ENCODE measurements around the gene ACBD6.

Gene ACBD6

GRCh38 chr1:180534214-180534613 is 31.8 kb upstream of the ACBD6 start:
- ATAC-seq (ENCODE audit: low read depth) (no peak), DNase-seq (ENCODE audit: low spot score) (no peak)
- peaks cover 15% of the 10 kb centered on the region for H3K4me1 ChIP-seq (ENCODE audit: insufficient read depth, poor library complexity, severe bottlenecking)
- no peak overlapping the region for H3K4me3 ChIP-seq (ENCODE audit: severe bottlenecking)
- no peak for TF ChIP-seq CTCF (IDR thresholded peaks at IDR 0.05; ENCODE audit: poor library complexity, severe bottlenecking)
- no peaks in the 10 kb centered on the region for H3K27me3 ChIP-seq (ENCODE audit: insufficient read depth, poor library complexity, severe bottlenecking)
- H3K36me3 ChIP-seq (ENCODE audit: low read depth) = no peaks in the 10 kb centered on the region
- no peaks in the 10 kb centered on the region for H3K9me3 ChIP-seq (ENCODE audit: severe bottlenecking)
- H3K27ac ChIP-seq (ENCODE audit: poor library complexity, severe bottlenecking) = no peak overlapping the region

GRCh38 chr1:180533266-180533987 is 31.1 kb upstream of the ACBD6 start:
- DNase-seq (ENCODE audit: low spot score) (no peak), ATAC-seq (ENCODE audit: low read depth) (no peak)
- peaks cover 22% of the 10 kb centered on the region for H3K4me1 ChIP-seq (ENCODE audit: insufficient read depth, poor library complexity, severe bottlenecking)
- no peak overlapping the region for H3K4me3 ChIP-seq (ENCODE audit: severe bottlenecking)
- no peaks in the 10 kb centered on the region for H3K9me3 ChIP-seq (ENCODE audit: severe bottlenecking)
- no peak overlapping the region for H3K27ac ChIP-seq (ENCODE audit: poor library complexity, severe bottlenecking)
- no peaks in the 10 kb centered on the region for H3K27me3 ChIP-seq (ENCODE audit: insufficient read depth, poor library complexity, severe bottlenecking)
- H3K36me3 ChIP-seq (ENCODE audit: low read depth) = no peaks in the 10 kb centered on the region
- TF ChIP-seq CTCF (IDR thresholded peaks at IDR 0.05; ENCODE audit: poor library complexity, severe bottlenecking) = peak; percentile 73

- no peak for DNase-seq (ENCODE audit: low spot score)
- peaks cover 22% of the 10 kb centered on the region for H3K4me1 ChIP-seq (ENCODE audit: insufficient read depth, poor library complexity, severe bottlenecking)
- H3K36me3 ChIP-seq (ENCODE audit: low read depth) = no peaks in the 10 kb centered on the region
- no peak for TF ChIP-seq CTCF (IDR thresholded peaks at IDR 0.05; ENCODE audit: poor library complexity, severe bottlenecking)
- H3K9me3 ChIP-seq (ENCODE audit: severe bottlenecking) = no peaks in the 10 kb centered on the region
- ATAC-seq (ENCODE audit: low read depth) = no peak
- no peak overlapping the region for H3K27ac ChIP-seq (ENCODE audit: poor library complexity, severe bottlenecking)
- no peaks in the 10 kb centered on the region for H3K27me3 ChIP-seq (ENCODE audit: insufficient read depth, poor library complexity, severe bottlenecking)
- no peak overlapping the region for H3K4me3 ChIP-seq (ENCODE audit: severe bottlenecking)
Measured at GRCh38 chr1:180532854-180533253, 30.5 kb upstream of the ACBD6 start.

- peak overlapping the region; percentile 37 for H3K27ac ChIP-seq (ENCODE audit: poor library complexity, severe bottlenecking)
- peak; percentile 97 for ATAC-seq (ENCODE audit: low read depth)
- H3K4me1 ChIP-seq (ENCODE audit: insufficient read depth, poor library complexity, severe bottlenecking) = peaks cover 26% of the 10 kb centered on the region
- H3K27me3 ChIP-seq (ENCODE audit: insufficient read depth, poor library complexity, severe bottlenecking) = no peaks in the 10 kb centered on the region
- no peak overlapping the region for H3K4me3 ChIP-seq (ENCODE audit: severe bottlenecking)
- H3K36me3 ChIP-seq (ENCODE audit: low read depth) = no peaks in the 10 kb centered on the region
- TF ChIP-seq CTCF (IDR thresholded peaks at IDR 0.05; ENCODE audit: poor library complexity, severe bottlenecking) = no peak
- peak; percentile 73 for DNase-seq (ENCODE audit: low spot score)
- no peaks in the 10 kb centered on the region for H3K9me3 ChIP-seq (ENCODE audit: severe bottlenecking)
Measured at GRCh38 chr1:180530501-180530900, 28.1 kb upstream of the ACBD6 start.

- Histone ChIP-seq H3K27ac (ENCODE audit: poor library complexity, severe bottlenecking) (no peak overlapping the region), H3K9me3 (ENCODE audit: severe bottlenecking) (no peaks in the 10 kb centered on the region), H3K4me1 (ENCODE audit: insufficient read depth, poor library complexity, severe bottlenecking) (peaks cover 26% of the 10 kb centered on the region), H3K27me3 (ENCODE audit: insufficient read depth, poor library complexity, severe bottlenecking) (no peaks in the 10 kb centered on the region), H3K4me3 (ENCODE audit: severe bottlenecking) (no peak overlapping the region), H3K36me3 (ENCODE audit: low read depth) (no peaks in the 10 kb centered on the region)
- ATAC-seq (ENCODE audit: low read depth) = no peak
- no peak for TF ChIP-seq CTCF (IDR thresholded peaks at IDR 0.05; ENCODE audit: poor library complexity, severe bottlenecking)
- DNase-seq (ENCODE audit: low spot score) = no peak
Measured at GRCh38 chr1:180528868-180529470, 26.6 kb upstream of the ACBD6 start.

Data from RWPE2 (cell line).